NCI-H510A (cell line): Measurements from ENCODE around the gene PPARGC1A.

Source experiments
- DNase-seq: peaks from one replicate; lab custom pipeline; 2025; lab: John Stamatoyannopoulos, UW

Gene PPARGC1A, protein sequence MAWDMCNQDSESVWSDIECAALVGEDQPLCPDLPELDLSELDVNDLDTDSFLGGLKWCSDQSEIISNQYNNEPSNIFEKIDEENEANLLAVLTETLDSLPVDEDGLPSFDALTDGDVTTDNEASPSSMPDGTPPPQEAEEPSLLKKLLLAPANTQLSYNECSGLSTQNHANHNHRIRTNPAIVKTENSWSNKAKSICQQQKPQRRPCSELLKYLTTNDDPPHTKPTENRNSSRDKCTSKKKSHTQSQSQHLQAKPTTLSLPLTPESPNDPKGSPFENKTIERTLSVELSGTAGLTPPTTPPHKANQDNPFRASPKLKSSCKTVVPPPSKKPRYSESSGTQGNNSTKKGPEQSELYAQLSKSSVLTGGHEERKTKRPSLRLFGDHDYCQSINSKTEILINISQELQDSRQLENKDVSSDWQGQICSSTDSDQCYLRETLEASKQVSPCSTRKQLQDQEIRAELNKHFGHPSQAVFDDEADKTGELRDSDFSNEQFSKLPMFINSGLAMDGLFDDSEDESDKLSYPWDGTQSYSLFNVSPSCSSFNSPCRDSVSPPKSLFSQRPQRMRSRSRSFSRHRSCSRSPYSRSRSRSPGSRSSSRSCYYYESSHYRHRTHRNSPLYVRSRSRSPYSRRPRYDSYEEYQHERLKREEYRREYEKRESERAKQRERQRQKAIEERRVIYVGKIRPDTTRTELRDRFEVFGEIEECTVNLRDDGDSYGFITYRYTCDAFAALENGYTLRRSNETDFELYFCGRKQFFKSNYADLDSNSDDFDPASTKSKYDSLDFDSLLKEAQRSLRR

DNA sequence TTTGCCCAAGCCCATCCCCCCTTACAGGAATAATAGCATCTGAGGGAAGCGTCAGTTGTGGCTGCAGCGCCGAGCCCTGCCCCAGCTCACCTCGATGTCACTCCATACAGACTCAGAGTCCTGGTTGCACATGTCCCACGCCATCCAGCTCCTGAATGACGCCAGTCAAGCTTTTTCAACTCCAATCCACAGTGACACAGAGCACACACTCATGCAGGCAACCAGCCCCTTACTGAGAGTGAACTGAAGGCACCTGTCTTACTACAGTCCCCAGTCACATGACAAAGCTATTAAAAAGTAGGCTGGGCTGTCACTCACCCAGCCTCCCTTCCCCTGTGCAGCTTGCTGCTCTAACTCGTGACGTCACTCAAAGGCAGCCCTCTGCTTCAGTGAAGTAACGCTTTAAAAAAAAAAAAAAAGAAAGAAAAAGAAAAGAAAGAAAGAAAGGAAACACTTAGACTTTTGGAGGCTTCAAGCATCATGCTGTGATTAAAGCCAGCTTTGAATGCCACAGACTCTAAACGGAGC, at the start of gene PPARGC1A:
Gene PPARGC1A (minus strand): TSS at position 234 of the 528 bp plus-strand sequence. CDS start 90 bp downstream, at position 144.
- DNase-seq, result peak; percentile 27

DNA sequence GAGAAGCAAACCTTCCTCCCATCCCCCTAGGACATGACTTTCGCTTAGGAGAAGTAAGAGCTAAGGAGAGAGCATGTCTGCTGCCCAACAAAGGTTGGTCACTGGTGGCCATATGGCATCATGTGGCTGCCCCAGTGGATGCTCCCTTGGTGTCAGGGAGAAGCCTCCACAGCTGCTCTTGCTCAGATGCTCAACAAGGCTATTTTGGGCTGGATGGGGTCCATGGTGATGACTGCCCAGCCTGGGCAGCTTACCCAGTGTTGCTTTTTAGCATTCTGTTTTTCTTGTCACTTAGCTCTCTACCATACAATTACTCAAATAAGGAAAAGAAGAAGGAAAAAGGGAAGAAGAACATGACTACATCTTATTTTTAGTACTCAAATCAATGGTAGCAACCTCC, 48.9 kb upstream of the PPARGC1A start:
- DNase-seq, result no peak

DNA sequence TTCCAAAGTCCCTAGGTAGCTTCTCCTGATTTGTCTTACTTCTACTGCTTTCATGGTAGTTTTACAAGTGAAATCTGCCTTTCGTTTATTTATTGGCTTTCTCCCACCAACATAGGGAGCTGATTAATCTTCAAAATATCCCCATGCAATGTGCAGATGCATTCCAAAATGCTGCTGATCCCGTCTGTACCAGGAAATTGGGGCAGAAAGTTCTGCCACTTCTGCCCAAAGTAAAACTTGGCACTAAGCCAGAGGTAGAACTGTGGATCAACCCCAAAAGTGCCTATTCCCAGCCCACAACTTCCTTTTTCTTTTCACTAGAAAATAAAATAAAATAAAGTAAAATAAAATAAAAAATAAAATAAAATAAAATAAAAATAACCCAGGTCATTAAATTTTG, 47.3 kb upstream of the PPARGC1A start:
- DNase-seq, result no peak

DNA sequence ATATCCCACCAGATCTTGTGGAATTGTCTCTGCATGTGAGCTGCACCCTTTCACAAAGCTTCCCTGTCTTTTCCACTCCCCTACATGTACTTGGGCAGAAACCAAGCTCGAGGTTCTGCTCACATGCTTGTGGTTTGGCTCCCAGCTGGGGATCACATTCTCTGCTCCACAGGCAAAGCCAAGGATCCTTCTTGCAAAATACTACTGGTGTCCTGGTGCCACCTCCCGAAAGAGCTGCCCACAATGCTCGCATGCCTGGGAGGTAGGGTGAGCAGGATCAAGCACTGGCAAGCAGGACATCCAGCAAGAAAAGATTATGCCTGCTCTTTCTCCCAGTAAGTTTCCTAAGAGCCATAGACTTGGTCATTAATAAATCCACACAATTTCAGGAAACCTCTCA, 45.1 kb upstream of the PPARGC1A start:
- no peak for DNase-seq

DNA sequence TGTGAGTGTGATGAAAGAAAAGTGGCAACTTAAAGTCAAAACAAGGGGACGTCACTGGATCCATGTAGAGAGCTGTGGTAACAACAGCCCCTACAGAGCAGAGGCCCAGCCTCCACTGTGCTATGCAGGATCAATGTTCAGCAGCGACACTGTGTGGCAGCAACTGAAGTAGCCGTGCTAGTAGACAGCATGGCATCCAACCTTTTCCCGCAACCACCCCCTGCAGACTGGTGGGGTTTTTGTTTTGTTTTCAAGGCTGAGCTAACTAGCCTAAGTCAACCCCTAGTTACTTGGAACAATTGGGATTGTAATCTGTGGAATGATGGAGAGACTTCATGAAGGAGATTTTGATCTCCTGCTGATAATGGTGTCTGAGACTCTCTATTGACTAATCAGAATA, 44.4 kb upstream of the PPARGC1A start:
- DNase-seq, result no peak

DNA sequence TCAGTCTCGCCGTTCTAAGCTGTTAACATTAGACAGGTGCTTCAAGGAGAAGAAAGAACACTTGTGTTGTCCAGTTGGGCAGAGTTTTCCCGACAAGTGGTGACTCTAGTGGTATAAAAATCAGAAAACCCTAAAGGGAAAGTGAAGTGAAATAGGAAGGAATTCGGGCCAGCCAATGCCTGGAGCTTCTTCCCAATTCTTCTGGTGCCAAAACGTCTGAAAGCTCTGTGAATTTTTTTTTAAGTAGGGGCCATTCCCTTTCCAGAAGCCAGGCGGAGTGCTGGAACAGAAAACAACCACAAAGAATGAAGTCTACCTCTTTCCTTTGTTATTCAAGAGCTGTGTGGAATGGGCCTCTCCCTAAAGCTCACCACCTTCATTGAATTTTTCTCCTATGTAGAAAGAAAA, 43.1 kb upstream of the PPARGC1A start:
- DNase-seq, result no peak

DNA sequence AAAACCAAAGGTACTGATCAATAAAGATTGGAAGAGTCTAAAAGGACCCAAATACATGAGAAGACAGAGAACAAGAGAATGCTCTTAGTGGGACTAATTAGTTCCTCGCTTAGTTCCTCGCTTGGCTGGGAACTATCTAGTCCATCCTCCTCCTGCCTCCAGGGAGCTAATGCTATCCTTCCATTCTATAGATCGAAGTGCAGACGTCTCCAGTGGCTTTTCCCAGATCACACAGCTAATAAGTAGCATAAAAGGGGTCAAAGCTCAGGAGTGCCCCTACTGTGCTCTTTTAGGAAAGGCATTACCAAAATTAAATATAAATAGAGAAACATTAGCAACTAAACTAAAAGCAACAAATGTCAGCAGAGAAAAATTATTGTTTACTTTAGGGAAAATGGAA, 42.3 kb upstream of the PPARGC1A start:
- DNase-seq, result no peak

DNA sequence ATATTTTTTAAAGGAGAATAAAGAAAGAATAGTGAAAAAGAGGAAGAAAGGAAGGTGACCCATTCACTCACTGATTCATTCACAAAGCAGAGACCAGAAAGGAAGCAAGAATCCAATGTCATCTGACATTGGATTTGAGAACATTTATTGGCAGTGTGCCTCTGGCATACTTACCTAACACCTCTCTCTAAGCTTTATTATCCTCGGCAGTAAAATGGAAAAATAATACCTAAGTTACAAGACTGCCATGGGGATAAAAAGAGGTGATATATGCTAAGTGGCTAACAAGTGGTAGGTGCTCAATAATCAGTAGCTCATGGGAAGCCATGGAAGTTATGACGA, 41.6 kb upstream of the PPARGC1A start:
- no peak for DNase-seq

DNA sequence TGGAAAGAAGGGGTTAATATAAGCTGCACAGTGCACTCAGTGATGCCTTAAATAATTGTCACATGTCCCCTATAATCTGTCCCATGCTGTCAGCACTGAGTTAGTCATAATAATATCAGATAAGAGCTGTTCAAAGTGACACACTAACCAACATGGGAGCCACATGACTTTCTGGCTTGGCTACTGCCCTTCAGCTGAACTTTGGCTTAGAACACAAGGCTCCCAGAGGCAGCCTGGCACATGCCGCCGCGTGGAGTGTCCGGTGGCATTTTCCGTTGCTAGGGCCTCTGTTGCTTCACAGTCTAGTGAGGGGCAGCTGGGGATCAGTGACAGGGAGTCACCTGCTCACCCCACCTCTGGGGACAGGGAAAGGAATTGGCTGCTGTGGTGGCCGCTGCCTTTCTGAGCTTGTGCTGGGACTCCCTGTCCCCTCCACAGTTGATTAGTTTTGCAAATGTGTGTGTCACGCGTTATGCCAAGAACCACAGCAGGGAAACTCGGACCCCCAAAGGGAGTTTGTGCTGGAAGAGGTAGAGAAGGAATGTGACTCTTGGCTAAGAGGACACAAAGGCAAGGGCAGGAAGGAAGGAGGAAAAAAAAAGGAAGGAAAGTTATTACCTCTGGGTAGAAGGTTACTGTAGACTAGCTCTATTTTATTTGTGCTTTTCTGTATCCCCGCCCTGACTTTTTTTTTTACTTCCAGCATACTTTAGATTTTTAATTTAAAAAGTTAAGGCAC, 41.1 kb upstream of the PPARGC1A start:
- no peak for DNase-seq

DNA sequence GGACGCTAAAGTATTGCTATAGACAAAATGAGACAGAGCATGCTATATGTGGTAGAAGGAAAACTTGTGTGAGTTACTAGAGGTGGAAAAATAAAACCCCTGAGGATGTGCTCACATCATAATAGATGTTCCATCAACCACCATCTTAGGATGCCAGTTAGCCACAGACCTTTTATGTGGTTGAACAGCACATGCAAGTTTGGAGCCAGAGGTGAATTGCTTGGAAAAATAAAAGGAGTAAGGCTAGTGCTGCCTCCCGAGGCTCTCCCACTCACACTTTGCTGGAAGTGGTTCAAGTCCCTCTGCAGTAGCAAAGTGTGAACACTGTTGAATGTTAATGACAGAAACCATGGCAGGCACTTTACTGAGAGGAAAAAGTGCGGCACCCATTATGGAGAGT, 39.4 kb upstream of the PPARGC1A start:
- no peak for DNase-seq

DNA sequence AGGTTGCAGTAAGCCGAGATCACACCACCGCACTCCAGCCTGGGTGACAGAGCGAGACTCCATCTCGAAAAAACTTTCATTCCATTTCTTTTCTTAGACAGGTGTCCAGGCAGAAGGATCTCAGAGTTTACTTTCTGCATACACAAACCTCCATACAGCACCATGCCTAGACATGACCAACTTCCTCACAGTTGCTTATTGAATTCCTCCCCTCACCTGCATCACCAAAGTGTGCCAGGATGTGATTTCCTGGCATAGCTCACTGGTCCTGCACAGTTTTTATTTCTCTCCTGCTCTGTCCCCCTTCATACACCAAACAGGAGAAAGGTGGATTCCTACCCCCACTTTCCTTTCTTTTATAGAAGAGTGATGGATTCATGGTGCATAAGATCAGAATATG, 34.7 kb upstream of the PPARGC1A start:
- no peak for DNase-seq

DNA sequence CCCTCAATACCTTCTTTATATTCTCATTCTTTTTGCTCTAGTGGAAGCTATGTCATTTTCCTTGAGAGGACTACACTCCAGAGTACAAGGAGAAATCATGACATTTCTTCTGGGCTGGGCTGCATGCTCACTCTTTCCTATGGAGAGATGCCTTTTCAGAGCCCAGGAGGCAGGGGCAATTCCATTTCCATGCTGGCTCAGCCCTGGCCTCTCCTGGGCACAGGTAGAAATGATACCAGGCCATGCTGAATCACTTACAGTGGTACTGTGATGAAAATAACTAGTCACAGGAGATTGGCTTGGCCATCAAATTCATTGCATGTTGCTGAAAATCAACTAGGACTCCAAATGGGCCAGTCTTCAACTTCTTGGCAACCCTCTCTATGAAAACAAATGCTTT, 34.0 kb upstream of the PPARGC1A start:
- DNase-seq, result no peak

DNA sequence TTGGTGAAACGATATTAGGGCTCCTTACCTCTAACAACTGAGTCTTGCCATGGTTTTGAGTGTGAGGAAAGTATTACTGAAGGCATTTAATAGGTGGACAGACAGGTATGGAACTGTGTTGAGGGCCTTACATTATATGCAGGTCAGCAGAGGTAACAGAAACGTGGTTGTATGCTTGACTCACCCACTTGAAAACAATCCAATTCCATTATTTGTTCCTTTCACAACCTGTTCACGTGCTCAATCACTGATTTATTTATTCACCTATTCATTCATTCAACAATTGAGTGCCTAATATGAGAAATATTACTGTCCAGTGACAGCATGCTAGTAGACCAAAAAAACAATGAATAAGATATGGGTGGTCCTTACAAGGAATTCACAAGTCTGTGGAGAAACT, 33.3 kb upstream of the PPARGC1A start:
- no peak for DNase-seq

DNA sequence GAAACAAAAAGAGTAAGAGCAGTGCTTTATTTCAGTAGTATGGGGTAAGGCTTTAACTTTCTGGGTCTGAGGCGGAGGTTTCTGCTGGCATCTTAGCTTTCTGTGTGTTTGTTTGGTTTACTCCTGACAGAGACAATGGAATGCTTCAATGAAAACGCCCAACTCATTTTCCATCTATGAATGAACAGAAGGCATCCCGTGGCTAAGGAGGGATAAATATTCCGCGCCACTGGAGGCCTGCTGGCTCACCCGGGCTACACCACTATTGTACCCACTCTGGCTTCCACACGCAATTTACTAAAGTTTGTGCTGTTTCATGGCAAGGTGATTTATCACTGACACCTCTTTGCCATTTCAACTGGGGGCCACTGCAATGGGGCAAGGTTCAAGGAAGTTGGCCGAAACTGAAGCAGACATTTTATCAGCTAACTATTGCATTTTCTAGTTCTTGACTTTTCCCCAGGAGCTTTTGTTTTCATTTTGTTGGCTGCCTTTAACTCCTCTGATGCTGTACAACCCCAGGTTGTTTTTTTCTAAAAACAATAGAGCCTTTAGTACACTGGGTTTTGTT, 32.8 kb upstream of the PPARGC1A start:
- no peak for DNase-seq

DNA sequence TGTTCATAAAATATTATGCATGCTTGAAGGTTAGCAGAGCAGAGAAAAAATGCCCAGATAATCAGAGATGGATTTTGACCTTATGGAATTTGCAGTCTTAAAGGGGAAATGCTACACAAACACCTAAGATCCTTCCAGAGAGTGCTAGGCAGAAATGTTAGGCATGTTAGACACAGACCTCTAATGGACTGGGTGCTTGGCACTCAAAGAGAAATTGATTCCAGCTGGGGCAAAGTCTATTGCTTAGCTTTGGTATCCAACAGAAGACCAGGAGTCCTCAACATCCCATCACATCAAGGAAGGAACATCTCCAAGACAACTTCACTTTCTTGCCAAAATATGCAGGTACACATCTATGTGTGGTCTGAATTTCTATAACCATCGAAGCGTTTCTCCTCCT, 32.2 kb upstream of the PPARGC1A start:
- no peak for DNase-seq

DNA sequence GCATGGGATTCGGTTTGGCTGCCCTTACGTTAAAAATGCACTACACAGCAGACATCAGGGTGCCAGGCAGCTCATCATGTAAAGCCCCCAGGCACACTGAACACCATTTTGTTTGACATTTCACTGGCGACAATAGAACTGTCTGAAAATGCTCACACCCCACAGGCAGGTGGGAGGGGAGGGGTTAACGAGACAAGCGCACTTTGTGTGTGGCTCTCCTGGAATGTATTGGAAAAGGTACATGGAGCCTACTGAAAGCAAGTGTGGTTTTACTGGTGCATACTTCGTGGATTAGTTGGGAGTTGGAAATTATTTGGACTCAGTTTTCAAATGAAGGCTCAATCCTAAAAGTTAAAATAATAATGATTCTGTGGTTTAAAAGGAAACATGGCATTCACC, 31.6 kb upstream of the PPARGC1A start:
- no peak for DNase-seq

DNA sequence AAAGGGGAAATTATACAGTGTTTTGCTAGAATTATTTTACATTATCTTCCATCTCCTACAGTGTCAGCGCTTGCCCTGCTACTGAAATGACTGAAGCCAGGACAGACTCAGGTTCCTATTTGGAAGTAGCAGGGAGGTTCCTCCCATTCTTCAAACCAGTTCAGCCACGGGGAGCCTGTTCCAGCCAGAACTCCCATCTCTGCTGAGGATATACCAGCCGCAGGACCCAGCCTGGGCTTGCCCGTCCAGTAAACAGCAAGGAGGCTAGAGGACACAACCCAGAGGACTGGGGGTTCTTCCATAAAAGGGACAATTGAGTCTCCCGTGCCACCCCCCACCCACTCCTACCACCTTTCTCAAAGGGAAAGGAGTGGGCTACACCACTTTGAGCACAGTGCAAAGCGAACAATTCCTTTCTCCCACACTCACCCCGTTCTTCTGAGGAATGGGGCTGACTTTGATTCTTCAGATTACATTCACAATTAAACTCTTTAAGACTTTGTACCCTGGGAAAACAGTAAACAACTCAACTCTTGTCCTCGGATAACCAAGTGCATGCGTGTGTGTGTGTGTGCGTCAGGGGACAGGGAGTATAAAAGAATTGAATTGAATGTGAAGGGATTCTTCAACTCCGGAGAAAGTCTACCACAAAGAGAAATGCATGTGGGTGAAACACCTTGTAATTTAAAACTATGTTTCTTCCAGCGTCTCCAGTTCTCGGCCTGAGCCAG, 31.0 kb upstream of the PPARGC1A start:
- DNase-seq, result no peak

DNA sequence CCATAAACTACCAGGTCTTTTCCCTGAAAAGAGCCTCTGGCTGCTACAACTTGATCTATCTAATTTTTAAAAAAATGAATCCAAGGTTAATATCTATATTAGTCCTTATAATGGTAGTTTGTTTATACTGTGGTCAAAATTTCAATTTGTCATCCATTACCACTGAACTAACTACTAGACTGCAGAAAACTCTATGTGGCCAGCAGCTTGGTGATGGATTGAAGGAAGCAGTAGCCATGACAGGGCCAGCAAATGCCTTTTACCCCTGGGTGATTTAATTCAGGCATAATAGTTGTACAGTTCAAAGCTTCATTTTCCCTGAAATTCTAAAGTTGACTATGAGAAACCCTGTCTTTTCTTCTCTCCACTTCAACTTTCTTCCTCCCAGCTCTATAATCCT, 30.4 kb upstream of the PPARGC1A start:
- DNase-seq, result no peak

DNA sequence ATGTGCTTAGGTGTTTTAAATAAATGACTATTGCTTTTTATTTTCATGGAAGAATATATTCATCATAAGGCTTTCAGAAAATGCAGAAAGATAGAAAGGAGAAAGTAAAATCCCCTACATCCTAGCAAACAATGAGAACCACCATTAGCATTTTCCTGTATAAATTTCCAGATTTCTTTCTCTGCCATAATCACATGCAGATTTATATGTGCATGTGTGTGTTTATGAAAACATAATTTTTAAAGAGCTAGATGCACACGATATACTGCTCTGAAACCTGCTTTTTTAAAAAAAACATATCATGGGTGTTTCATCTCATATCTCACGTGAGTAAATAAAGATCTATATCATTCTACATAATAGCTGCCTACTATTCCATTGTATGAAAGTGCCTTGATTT, 26.4 kb upstream of the PPARGC1A start:
- no peak for DNase-seq

DNA sequence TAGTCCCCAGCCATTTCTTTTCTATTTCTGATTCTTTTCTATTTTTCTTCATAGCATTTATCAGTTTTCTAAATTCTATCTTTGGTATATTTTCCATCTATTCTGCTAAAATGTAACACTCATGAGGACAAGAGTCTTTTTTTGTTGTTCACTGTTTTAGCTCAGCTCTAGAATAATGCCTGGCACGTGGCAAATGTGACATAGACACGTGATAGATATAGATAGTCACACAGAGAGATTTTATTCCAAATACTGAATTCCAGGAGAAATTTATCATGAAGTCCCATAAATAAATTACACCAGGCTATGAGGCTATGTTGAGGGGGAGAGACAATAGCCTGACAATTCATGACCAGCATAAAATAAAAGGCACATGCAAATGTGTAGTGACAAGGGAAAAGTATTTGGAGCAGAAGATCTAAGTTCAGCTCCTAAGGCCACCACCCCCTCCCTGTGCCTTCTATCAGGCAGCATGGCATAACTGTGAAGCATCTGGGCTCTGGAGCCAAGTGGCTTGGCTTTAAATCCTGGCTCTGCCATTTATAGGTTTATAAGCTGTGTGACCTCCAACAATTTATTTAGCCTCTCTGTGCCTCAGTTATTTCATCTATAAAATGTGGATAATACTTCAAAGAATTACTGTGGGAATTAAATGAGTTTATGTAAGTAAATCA, 25.7 kb upstream of the PPARGC1A start:
- DNase-seq, result no peak
